Amygdala (tissue), 56 donors: Measurements from ENCODE around the gene SYTL4.

Experiments
- DNase-seq, 56 donors: peaks; one replicate each; lab custom pipeline; 2025; lab: John Stamatoyannopoulos, UW

SYTL4 gene

GRCh38 chrX:100695991-100696390, 35.9 kb downstream of the SYTL4 start:
- no peak for DNase-seq

GRCh38 chrX:100695302-100695701, 36.6 kb downstream of the SYTL4 start:
- no peak for DNase-seq

GRCh38 chrX:100687546-100687945, 44.4 kb downstream of the SYTL4 start:
- DNase-seq: no peak

DNA sequence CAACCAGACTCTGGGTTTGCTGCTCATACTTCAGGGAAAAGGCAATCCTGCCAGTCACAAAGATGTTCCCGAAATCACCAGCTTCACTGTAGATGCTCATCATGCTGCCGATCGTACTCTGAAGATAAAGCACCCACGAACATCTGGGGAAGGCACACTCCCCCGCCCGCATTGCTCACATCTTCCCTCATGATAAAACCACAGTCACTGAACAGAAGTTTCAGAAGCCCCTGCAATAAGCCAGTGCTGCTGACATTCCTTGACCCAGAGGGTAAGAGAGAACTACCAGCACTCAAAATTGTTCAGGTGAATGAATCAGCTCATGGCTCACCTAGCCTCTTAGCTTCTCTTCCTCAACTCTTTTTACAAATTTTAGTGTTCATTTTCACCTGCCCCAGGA, 44.8 kb downstream of the SYTL4 start:
- DNase-seq: no peak

DNA sequence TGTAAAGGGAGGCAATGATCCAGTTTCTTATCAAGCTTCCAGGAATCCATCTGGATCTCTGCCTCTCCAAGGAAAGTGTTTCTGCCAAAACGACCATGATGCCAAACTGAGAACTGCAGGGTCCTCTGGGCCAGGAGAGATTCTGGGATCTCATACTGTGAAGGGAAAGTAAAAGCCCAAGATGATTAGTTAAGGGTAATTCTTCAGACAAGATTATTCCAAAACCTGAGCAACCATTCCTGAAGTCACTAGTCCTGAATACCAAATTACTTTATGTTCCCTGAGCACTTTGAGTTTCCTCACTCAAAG, 46.0 kb downstream of the SYTL4 start:
- no peak for DNase-seq

- peak in 47 of 56 donors; percentile 0 to 84 (median 26) for DNase-seq
These were observed 46.5 kb downstream of the SYTL4 start for GRCh38 chrX:100685284-100685996.

DNA sequence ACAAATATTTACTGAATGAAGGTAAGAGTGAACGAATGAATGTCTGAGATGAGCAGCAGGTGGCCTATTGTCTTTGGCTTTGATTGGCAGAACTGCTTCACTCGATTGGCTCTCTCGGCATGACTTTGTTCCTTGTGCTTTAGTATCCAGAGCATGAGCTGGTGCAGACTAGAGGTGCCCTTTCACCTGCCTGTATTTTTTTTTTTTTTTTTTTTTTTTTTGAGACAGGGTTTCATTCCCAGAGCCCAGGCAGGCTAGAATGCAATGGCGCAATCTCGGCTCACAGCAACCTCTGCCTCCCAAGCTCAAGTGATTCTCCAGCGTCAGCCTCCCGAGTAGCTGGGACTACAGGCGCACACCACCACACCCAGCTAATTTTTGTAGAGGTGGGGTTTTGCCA, 49.0 kb downstream of the SYTL4 start:
- DNase-seq: no peak

GRCh38 chrX:100681599-100681998, 50.3 kb downstream of the SYTL4 start:
- DNase-seq: no peak

DNA sequence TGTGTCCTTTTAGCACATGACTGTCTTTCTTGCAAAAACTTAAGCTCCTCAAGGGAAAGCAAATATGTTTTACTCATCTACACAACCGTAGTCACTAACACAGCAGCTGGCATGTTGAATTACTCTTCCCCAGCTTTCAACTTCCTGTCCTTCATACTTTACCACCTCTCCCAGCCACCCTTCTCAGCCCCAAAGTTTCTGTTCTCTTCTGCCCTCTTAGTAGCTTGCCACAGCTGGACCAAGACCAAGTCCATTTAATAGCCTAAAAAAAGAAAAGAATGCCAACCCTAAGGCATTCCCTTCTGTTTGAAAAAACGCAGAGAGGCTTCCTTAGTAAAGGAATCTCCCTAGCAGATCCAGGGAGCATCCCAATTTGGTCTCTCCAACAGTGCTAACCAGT, 51.2 kb downstream of the SYTL4 start:
- DNase-seq: no peak

DNA sequence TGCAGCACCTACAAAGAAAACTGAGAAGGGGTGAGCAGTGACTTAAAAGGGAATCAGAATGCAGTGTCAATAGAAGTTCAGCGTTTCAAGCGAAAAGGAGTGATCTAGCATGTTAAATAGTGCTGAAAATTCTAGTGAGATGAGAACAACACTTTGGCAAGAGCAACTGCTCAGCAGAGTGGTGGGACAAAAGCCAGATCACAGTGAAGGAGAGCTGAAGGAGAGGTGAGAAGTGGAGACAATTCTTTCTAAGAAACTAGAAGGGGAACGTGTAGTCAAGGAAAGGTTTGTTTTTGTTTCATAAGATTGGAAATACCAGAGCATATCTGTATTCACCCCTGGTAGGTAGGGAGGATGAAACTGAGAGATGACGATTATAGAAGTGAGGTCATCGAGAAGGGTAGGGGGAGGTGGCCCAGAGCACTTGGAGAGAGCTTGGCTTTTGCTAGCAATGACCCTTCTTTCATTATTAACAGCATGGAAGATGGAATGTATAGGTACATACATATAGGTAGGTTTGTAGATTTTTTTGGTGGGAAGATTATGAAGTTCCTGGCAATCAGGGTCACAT, 54.2 kb downstream of the SYTL4 start:
- no peak for DNase-seq

DNA sequence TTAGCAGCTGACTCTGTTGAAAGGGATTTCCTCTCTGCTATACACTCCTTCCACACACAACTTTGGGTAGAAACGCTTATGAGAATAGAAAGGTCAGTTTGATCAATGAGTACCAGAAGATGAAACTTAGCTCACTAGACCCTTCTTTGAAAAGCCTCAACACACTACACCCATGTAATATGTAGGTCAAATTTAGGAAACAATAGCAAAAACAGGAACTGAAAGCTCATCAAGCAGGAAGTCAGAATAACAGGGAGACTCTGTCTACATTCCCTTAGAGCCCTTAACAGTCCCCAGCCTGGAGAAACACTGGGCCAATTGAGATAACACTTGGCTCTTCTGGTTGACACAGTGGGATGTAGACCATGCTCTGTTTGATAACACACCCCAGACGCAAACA, 57.2 kb downstream of the SYTL4 start:
- no peak for DNase-seq

DNA sequence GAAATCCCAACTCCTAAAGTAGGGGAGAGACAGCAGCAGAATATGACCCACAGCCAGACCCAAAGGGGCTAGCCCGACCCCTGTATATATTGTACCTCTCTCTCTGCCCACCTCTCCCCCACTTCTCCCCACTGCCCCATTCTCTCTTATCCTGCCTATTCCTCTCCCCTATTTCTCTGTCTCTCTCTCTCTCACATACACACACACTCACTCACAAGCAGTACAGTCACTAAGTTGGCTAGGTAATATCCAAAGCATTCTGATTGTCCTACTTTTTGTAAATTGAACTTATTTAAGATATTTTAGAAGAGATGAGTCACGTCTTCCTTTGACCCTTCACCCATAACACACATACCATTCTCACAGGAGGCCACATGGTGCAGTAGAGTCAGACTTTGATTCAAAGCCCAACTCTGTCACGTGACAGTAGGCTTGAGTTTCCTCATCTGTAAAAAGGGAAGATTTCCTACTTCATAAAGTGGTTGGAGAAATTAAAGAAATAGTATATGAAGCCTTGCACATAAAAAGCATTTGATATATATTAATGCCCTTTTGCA, 58.4 kb downstream of the SYTL4 start:
- no peak for DNase-seq

GRCh38 chrX:100672966-100673365, 59.0 kb downstream of the SYTL4 start:
- DNase-seq: no peak

GRCh38 chrX:100663642-100664041, 68.3 kb downstream of the SYTL4 start:
- DNase-seq: no peak

- DNase-seq: no peak
These were observed 69.1 kb downstream of the SYTL4 start for GRCh38 chrX:100662796-100663195.

DNA sequence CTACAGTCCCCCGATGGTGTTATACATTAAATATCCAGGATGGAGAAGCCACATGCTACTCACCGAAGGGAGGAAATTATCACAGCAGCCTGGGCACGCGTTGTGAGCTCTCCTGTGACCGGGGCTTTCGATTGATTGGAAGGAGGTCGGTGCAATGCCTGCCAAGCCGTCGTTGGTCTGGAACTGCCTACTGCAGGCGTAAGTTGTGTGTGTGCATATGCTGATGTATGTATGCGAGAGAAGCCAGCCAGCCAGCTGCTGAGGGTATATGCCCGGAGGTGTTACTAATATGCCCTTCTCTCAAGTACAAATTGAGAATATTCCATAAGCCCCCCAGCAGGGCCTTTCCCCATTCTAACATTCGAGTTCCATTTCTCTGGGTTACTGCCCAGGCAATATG, 69.8 kb downstream of the SYTL4 start:
- no peak for DNase-seq

- DNase-seq: no peak
These were observed 72.3 kb downstream of the SYTL4 start for GRCh38 chrX:100659431-100660137.

- DNase-seq: no peak
These were observed 73.0 kb downstream of the SYTL4 start for GRCh38 chrX:100658941-100659381.

DNA sequence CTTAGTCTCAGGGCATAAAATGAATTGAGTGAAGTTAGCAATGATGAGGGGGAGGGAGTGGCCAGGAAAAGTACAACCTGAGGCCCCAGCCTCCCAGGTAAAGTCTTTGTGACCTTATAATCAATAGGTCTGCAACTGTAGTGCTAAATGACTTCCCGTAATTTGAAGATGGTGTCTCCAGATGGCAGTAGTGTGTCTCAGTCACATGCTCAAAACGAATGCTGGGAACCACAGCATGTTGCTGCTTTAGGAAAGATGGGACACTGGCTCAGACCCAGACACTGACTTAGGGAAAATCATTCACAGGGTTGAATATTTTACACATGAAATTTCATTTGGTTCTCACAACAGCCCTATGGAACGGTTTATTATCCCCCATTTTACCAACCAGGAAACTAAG, 77.7 kb downstream of the SYTL4 start:
- no peak for DNase-seq

GRCh38 chrX:100652266-100652665, 79.7 kb downstream of the SYTL4 start:
- no peak for DNase-seq

DNA sequence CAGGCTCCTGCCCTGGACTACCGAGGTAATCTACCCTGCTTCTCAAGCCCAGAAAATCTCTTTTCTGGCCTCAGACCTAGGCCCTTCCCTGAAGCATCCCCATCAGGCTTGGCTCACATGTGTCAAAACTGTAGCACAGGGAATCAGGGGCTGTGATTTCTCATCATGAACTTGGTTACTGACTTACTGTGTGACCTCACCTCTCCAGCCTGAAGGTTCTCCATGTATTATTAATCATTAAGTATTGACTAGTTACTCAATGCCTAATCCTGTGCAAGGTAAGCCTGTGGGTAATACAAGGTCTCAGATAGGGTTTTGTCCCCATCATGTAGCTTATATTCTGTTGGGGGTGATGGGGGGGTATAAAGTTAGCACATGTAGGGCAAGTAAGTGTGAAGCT, 81.1 kb downstream of the SYTL4 start:
- DNase-seq: no peak
